Astrocyte (in vitro differentiated cells and primary cell): ENCODE data around the gene MAGEB17.

Source experiments
- EZH2 ChIP-seq: IDR thresholded peaks from 2 replicates; pipeline ENCODE4 v1.6.1; 2012; ENCODE audit warnings: mild to moderate bottlenecking, low read length, inconsistent platforms; ENCODE audit not compliant: insufficient read depth
- TF ChIP-seq, protein P1 (sequence below): IDR thresholded peaks from 2 replicates; pipeline ENCODE4 v1.5.1; 2011; ENCODE audit warnings: low read depth, mild to moderate bottlenecking, inconsistent platforms, low read length, moderate library complexity; ENCODE audit not compliant: insufficient read depth

DNA sequence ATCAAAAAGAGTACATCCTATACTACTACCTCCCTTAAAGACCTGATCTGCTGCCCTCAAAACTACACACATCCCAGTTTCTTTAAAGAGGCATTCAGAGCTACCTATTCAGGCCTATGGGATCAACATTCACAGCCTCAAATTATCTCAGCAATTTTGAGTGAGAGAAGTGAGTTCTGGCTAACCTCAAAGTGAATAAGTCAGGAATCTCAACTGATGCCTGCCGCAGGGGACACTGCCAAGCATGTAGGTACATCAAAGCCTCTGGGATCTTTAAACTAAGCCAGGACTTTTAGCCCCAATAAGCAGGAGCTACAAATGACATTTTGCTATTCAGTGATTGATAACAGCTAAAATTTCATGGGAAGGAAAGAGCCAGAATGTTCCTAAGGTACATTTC lies 32.3 kb upstream of the MAGEB17 start:
- TF ChIP-seq, protein P1, sequence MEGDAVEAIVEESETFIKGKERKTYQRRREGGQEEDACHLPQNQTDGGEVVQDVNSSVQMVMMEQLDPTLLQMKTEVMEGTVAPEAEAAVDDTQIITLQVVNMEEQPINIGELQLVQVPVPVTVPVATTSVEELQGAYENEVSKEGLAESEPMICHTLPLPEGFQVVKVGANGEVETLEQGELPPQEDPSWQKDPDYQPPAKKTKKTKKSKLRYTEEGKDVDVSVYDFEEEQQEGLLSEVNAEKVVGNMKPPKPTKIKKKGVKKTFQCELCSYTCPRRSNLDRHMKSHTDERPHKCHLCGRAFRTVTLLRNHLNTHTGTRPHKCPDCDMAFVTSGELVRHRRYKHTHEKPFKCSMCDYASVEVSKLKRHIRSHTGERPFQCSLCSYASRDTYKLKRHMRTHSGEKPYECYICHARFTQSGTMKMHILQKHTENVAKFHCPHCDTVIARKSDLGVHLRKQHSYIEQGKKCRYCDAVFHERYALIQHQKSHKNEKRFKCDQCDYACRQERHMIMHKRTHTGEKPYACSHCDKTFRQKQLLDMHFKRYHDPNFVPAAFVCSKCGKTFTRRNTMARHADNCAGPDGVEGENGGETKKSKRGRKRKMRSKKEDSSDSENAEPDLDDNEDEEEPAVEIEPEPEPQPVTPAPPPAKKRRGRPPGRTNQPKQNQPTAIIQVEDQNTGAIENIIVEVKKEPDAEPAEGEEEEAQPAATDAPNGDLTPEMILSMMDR: no peak
- TF ChIP-seq EZH2: no peak
